ENCODE results near the gene STK32B.

Gene STK32B

DNA sequence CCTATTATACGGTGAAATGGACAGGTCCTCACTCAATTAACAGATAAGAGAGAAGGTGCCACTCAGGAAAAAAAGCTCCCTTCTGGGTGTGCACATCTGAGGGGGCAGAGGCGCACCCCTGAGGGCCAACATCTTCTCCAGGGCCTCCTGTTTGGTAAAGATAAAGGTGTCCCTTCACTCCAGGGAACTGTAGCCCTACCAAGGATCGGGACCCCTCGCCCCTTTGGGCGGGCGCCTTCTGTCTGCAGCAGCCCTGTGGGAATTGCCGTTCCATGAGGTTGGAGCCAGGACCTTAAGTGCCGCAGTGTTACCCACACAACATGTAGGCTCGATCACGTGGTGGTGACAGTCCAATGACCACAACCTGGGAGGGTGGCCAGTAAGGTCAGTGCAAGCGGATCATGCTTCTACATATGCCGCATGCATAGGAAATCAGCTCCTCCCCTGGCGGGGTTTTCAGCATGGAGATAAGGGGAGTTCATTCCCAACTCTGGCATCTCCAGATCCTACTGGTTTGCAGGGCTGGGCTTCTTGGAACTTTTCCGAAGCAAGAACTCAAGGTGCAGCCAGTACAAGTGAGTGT lies 403.8 kb downstream of the STK32B start:
- DNase-seq, result no peak

GRCh38 chr4:5456296-5456845 lies 405.1 kb downstream of the STK32B start:
- DNase-seq, result no peak

- DNase-seq, result no peak
These were observed 407.4 kb downstream of the STK32B start for GRCh38 chr4:5458676-5459075.

DNA sequence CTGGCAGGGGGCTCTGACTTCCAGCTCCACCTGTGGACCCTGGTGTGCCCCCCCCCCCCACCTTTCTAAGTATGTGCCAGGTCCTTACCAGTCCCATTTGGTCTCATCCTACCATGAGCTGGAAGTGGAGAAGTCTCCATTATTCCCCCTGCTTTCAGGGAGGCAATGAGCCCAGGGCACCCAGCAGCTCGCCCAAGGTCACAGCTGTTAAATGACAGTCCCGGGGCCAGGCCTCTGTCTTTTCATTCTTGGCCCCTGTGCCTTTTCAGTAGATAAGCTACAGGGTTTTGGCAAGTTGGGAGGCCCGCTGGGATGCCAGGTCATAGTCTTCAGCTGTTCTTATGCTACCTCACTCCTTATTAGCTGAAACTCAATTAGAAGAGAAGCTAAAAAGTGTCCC lies 408.0 kb downstream of the STK32B start:
- no peak for DNase-seq

DNA sequence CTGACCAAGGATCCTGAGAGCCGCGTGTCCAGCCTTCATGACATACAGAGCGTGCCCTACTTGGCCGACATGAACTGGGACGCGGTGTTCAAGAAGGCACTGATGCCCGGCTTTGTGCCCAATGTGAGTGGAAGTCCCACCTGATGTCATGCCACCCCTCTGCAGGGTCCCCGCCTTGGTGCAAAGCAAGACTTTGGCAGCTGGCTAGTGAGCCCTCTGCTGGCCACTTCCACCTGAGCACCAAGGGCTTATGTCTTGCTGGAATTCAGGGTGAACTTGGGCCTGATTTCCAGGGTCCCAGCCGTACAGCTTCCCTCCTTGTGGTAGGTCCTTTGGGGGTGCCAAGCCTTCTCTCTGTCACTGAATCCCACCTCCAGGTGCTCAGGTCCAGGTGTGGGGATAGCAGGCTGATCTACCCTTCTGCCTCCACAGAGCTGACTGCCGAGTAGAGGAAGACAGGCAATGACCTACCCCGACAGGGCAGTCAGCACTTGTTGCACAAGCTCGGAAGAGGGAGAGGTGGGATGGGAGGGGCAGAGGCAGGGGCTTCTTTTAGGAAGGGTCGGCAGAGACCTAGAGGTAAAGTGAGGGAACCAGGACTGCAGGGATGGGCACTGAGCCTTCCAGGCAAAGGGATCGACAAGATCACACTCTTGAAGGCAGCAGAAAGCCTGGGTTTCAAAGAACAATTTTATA lies 409.0 kb downstream of the STK32B start:
- DNase-seq, result no peak

GRCh38 chr4:5461477-5461876 lies 410.2 kb downstream of the STK32B start:
- DNase-seq, result no peak

DNA sequence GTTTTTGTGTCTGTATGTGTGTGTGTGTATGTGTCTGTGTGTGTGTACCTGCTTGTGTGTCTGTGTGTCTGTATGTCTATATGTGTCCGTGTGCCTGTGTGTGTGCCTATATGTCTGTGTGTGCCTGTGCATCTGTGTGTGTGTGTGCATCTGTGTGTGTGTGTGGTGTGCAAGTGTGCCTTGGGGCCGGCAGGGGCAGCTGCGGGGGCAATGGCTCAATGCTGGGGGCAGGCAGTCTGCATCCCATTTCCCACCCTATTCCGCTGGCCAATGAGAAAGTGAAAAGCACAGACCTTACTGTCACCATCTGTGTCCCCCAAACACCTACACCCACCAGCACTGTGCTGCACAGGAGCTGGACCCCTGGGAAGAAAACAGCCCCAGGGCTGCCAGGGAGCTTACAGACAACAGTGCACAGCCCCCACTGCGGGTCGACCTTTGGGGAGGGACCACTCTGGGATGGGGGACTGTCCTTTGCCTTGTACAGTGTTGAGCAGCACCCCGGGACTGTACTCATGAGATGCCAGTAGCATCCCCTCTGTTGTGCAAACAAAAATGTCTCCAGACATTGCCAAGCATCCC lies 411.1 kb downstream of the STK32B start:
- no peak for DNase-seq

- no peak for DNase-seq
These were observed 411.6 kb downstream of the STK32B start for GRCh38 chr4:5462896-5463295.

GRCh38 chr4:5463361-5463760 lies 412.1 kb downstream of the STK32B start:
- DNase-seq, result no peak

- DNase-seq, result no peak
These were observed 412.8 kb downstream of the STK32B start for GRCh38 chr4:5463936-5464650.

- DNase-seq, result no peak
These were observed 414.2 kb downstream of the STK32B start for GRCh38 chr4:5465529-5465928.

- no peak for DNase-seq
These were observed 414.7 kb downstream of the STK32B start for GRCh38 chr4:5465956-5466355.

GRCh38 chr4:5467111-5467510 lies 415.8 kb downstream of the STK32B start:
- DNase-seq, result no peak

GRCh38 chr4:5469151-5469775 lies 418.0 kb downstream of the STK32B start:
- DNase-seq, result no peak

DNA sequence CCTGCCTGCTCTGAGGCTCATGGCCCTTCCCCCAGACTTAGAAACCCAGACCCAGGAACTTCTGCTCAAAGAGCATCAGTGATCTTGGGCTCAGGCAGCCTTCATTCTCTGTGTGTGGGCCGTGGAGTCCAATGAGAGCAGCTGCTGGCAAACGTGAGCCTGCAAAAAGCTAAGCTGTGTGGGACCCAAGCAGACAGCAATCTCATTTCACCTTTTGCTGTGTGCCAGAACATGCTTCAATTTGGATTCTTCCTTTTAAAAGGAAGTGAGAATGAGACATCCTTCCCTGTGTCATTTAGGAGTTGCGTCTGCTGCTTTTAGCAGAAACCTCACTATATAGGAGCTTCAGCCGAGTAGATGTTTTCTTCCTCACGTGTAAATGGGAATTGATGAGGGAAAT lies 418.6 kb downstream of the STK32B start:
- DNase-seq, result no peak

DNA sequence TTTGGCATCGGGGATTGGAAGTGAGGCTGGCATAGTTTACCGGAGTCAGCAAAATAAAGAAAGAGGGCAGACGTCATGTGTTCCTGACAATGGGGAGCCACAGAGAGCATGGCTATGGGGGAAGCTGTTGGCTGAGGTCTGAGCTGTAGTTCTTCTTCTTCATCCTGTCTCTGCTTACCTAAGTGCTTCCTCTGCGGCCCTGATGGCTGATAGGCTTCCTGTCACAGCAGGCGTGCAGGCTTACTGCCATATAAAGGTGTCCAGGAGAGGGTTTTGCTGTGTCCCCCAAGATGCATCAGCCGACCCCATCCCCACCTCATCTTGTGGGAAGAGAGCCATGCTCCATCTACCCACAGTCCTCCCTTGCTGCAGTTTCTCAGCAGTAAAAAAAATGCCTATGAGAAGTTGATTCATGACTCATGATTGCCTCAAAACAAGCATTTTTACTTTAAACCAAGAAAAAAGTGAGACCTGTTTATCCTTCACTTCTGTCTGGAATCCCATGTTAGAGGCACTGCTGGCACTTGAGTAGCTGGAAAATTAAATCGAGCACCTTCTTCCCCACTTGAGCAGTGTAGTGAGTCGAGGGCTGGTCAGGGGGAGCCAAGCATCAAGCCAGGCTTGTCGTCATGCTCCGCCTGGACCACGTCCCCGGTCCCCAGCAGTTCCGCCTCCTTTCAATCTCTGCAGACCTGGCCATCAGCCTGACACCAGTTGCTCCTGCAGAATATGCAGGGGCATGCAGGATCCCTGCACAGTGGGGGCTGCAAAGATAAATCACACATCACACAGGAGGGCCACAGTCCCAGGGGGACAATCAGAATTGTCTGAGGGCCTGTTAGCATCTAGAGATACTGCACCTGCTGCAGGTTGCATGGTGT lies 419.3 kb downstream of the STK32B start:
- no peak for DNase-seq

DNA sequence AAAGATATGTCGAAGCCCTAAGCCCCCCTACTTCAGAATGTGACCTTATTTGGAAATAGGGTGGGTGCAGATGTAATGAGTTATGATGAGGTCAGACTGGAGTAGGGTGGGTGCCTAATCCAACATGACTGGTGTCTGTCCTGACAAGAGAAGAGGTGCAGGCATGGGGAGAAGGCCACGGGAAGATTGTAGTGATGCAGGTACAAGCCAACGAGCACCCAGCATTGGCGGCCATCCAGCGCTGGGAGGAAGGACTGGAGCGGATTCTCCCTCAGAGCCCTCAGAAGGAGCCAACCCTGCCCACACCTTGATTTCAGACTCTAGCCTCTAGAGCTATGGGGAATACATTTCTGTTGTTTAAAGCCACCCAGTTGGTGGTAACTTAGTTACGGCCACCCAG lies 419.9 kb downstream of the STK32B start:
- DNase-seq, result no peak

GRCh38 chr4:5471691-5472090 lies 420.4 kb downstream of the STK32B start:
- DNase-seq, result no peak

DNA sequence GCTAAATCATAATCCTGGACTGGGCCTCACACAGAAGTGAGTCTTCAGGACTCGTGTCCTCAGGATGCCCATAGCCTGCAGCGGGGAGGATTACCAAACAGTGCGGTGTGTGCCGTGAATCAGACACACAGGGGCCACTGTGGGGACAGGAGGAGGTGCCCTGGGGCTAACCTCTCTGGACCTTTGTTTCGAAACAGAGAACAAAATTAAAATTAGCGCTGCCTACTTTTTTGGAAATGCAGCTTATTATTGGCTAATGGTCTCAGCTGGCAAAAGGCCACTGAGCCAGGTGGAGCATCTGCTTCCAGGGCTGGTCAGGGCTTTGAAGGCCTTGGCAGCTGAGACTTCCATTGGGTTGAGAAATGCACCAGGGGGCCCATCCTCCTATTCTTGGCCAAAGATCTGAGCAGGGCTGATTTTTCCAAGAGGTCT lies 420.9 kb downstream of the STK32B start:
- no peak for DNase-seq

DNA sequence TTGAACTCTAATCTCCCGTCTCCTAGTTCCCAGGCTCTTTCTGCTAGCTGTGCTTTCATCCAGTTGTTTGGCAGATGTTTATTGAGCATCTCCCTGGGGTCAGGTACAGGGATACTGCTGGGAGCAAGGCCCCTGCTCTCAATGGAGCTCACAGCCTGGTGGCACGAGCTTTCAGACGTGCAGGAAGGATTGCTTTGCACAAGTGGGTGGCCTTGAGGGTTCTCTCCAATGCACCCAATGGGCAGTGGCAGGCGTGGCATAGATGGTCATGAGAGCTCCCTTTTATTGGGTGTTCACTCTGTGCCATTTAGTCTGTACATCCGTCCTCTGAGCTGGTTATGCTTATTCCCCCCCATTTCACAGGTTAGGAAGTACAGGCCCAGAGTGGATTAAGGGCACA lies 421.8 kb downstream of the STK32B start:
- DNase-seq, result no peak

DNA sequence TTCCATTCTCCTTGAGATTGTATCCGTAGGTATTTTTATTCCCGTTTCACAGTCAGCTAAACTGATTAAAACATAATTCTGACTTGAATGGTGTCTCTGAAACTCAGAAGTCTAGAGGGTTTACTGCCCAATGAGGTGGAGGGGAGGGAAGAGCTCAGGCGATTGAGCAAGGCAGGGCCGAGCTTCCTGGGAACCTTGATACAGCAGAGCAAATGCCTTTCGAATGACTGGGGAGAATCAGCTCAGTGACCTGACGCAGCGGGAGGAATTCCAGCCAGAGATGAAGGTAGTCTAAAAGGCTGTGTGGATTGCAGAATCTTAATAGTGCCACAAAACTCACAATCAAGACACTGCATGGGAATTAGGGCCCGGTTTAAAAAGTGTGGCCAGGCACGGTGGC lies 423.5 kb downstream of the STK32B start:
- no peak for DNase-seq

DNA sequence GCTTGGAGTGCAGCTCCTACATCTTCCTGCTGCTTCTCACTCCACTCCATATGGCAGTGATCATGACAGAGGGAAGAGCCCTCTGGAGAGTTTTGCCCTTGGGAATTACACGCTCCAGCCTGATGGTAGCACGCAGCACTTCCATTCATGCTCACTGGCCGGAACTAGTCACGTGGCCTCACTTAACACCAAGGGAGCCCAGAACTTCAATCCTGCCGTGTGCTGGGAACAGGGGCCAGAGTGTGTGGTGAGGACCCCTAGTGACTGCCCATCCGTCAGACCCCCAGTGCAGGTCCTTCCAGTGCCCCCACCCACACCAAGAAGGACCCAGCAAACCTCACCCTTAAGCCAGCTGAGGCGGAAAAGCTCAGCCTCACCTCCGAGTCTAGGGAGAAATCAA lies 426.3 kb downstream of the STK32B start:
- DNase-seq, result no peak
